Left colon (tissue), 2 donors: ENCODE data around the gene TMEM132C. TPM values are rescaled to one million over a fixed set of nuclear protein-coding genes. Genes with fewer than 3 reads are reported as not detected.
"Not testable (repeated sequence)": the region's sequence is repeated elsewhere in the genome, so short reads cannot be mapped to it uniquely, and the experiment has no call there.

Source experiments
- ATAC-seq: fragments of 200-7000 bp; cut with Tn5 transposase; one replicate; pipeline ENCODE4 v1.9.1; 2020; ENCODE audit warnings: mild to moderate bottlenecking, moderate library complexity
- DNase-seq, 2 donors: peaks; one replicate each; pipeline ENCODE4 v3.0.0-alpha.2; 2020
- intact Hi-C, 2 donors: fragments of 100-400 bp; cut with DNase I in 1 of 2; cut with micrococcal nuclease in 1 of 2; formaldehyde crosslinking; loops; one replicate each; pipeline versions ENCODE4 v1.11.2 to v1.14.0; 2022; cut with DNase I, micrococcal nuclease
- long read RNA-seq: library from polyadenylated mRNA; unstranded; transcript quantifications from one replicate; pipeline ENCODE4 v2.0.0, GENCODE V29; 2021
- total RNA-seq, 2 donors: library from RNA; stranded (reverse); fragmentation: NEBNext Ultra II Directional; extraction: Animal tissue kit (Norgen Biotek cat#: 25700); gene quantifications; one replicate each; pipeline ENCODE4 v1.2.1, GENCODE V29; 2021
- donor health status: DM: no; HTN: no; CAD: no.
- donor health status: DM: yes; HTN: yes; CAD: no.

Gene TMEM132C
- under 1 TPM; 0.40 to 0.78 TPM for total RNA-seq
- long read RNA-seq, result 0 reads

DNA sequence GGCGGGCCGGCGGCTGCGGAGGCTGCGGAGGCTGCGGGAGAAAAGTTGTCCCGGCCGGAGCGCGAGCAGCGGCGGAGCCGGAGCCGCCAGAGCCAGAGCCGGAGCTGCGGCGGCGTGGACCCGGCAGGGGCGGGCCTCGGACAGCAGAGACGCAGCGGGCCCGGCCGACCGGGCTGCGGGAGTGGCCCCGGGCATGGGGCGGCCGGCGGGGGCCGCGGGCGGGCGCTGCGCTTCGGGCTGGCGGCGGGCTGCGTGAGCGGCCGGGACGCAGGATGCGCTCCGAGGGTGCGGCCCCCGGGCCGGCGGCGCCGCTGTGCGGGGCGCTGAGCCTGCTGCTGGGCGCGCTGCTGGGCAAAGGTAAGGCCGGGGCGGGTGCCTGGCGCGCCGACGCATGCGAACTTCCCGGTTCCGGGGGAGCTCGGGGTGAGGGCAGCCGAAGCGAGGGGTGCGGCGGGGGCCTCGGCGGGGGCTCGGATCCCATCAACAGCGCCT, at the start of gene TMEM132C:
TSS of gene TMEM132C (plus strand) at position 40 of the 492 bp plus-strand sequence. CDS start at position 273, 233 bp downstream.
- ATAC-seq, result no peak
- DNase-seq, result no peak
- intact Hi-C loops, result no loop called here

DNA sequence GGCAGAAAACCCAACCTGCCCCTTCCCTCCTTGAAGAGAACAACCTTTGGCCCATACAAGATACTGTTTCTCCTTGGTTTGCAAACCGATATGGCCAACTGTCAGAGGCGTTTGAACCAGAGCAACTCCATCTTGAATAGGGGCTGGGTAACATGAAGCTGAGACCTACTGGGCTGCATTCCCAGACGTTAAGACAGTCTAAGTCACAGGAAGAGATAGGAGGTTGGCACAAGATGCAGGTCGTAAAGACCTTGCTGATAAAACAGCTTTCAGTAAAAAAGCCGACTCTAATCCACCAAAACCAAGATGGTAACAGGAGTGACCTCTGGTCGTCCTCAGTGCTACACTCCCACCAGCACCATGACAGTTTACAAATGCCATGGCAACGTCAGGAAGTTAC, 42.7 kb upstream of the TMEM132C start:
- intact Hi-C loops, result no loop called here
- DNase-seq (no peak), ATAC-seq (no peak)

DNA sequence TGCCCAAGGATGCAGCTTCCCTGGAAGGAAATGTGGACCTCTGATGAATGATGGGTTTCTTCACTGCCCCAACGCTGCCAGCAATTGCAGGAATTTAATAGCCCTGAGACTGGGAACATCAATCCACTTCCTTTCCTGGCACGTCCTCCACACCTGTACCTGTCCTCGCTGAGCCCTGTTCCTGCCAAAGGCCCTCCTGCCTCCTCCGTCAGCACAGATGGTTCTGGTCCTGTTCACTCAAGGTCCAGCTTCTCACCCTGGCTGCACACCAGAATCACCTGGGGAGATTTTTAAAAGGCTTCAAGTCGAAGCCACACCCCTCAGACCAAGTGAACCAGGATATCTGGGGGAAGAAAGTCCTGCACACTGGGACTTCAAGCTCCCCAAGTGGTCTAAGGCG, 38.4 kb upstream of the TMEM132C start:
- intact Hi-C loops, result no loop called here
- no peak for DNase-seq
- ATAC-seq, result no peak

GRCh38 chr12:128235635-128236417, 31.1 kb upstream of the TMEM132C start:
- intact Hi-C loops, result no loop called here
- ATAC-seq, result no peak
- DNase-seq, result no peak

- no peak for DNase-seq
- no peak for ATAC-seq
- intact Hi-C loops, result no loop called here
Observed at GRCh38 chr12:128236525-128236924, 30.4 kb upstream of the TMEM132C start.

- intact Hi-C loops, result no loop called here
- ATAC-seq (no peak), DNase-seq (no peak)
Observed at GRCh38 chr12:128240745-128241144, 26.2 kb upstream of the TMEM132C start.

- no peak for DNase-seq
- intact Hi-C loops, result no loop called here
- ATAC-seq, result no peak
Observed at GRCh38 chr12:128245121-128245520, 21.8 kb upstream of the TMEM132C start.

DNA sequence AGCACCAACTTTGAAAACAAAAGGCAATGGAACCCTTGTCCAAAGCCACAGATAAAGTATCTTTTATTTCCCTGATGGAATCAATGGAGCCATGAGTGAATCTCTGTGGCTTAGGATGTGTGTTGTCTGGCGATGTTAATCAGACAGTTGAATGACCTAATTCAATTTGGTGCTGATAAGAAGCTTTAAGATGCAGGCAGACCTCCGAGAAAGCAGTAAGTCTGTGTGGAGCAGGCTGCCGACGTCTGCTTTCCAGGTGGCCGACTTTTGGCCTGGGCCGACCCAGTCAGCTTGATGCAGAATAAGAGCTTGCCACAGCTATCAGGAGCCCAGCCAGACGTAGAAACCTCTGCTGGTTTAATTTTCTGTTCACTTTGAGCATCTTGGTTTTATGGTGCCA, 21.1 kb upstream of the TMEM132C start:
- intact Hi-C loops, result no loop called here
- ATAC-seq (no peak), DNase-seq (no peak)

GRCh38 chr12:128250096-128250495, 16.9 kb upstream of the TMEM132C start:
- intact Hi-C loops, result no loop called here
- ATAC-seq (no peak), DNase-seq (no peak)

GRCh38 chr12:128253829-128254228, 13.1 kb upstream of the TMEM132C start:
- ATAC-seq, intact Hi-C loops, DNase-seq: not testable (repeated sequence)

DNA sequence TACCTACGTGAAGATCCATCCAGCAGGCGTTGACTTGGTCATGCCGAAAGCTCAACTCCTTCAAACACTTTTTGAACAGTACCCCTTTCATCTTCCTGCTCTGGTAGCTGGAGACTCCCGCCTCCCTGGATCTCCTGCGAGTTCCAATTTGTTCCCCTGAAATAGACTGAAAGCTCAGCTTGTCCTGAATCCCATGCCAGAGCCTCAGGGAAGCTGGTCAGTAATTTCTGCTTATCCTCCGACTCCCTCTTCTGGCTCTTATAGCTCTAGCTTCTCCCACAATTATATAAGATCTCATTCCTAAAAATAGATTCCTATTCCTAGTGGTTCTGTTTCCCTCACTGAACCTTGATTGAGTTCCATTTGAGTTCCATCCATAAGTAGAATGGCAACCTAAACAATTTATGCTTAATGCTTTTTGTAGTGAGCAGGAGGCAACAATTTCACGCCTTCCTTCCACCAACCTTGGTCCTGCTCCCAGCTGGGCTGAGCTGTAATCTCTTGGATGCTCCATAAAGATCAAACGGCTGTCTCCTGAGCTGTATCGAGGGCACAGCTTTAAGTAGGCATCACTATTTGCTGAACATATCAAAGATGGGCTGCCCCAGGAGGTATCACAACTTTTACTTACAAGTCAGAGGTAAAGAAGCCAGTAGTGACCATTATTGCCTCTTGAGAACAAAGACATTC, 8.0 kb upstream of the TMEM132C start:
- no peak for DNase-seq
- intact Hi-C loops, result no loop called here
- no peak for ATAC-seq

DNA sequence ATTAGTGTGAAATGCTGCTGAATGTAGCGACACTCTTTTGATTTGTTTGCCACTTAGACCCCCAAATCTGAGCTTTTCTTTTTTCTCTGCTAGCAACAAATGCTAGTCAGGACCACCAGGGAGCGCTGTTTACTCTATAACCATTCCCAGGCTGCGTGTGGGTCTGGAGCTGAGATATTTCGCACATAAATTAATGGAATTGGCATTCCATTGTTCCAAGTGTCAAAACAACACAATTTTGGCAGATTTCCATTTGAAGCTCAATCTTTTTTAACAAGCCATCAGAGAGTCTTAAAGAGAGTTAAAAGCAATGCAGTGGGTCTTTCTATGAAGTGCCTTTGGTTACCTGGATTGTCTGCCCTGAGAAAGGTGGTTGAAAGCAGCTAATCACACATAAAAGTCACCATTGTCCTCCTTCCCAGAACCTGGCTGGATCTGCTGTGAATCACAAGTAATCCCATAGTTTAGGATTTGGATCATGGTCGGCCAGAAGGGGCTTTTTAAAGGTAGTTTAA, 7.4 kb upstream of the TMEM132C start:
- no peak for ATAC-seq
- intact Hi-C loops, result no loop called here
- DNase-seq, result peak in 1 of 2 donors; percentile 23

- DNase-seq (no peak), ATAC-seq (no peak)
- intact Hi-C loops, result no loop called here
Observed at GRCh38 chr12:128261757-128262156, 5.2 kb upstream of the TMEM132C start.

- intact Hi-C loops, result no loop called here
- DNase-seq, result no peak
- no peak for ATAC-seq
Observed at GRCh38 chr12:128265566-128265965, 1.4 kb upstream of the TMEM132C start.

DNA sequence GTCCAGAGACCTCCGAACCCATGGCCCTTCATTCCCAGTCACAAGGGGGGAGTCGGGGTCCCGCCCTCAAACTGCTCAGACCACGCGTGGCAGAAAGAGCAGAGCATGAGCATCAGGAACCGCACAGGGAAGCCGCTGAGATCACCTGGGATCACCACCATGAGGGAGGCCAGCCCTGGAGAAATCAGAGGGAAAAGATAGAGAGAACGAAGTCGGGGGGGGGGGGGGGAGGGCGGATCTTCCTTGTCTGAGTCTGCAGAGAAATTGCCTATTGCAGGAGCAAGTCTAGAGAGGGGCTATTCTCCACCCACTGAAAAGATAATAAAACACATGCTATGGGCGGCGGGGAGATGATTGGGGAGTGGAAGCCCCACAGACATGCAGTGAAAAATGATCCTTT, 884 bp upstream of the TMEM132C start:
- no peak for DNase-seq

DNA sequence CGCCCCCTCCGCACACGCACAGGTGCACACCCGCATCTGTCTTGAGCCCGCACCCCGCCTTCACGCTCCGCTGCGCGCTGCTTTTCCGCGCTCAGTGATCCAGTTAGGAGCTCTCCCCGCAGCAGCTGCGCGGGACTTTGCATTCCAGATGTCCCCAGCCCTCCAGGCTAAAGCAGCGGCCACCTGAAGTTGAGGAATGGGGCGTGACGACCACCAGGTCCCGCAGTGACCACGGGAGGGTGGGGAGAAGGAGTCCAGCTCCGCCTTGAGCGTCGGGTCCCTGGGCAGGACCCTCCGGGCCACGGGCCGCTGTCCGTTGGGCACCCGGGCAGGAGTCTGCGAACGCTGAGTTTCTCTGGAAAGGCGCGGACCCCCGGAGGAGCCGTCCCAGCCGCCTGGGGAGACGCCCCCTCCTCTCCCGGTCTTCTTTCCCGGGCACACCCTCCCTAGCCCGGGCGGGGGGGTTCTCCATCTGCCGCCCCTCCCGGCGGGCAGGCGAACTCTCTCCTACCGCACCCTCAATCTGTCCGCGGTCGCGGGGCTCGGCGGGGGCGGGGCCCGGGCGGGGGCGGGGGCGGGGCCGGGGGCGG, 334 bp upstream of the TMEM132C start:
- intact Hi-C loops, result no loop called here
- ATAC-seq (no peak), DNase-seq (no peak)

More for the DNA sequence above, 884 bp upstream of the TMEM132C start:
- ATAC-seq, result no peak
- intact Hi-C loops, result no loop called here

- no peak for ATAC-seq
- no peak for DNase-seq
- intact Hi-C loops, result no loop called here
Observed at GRCh38 chr12:128267651-128268378, 845 bp downstream of the TMEM132C start.

DNA sequence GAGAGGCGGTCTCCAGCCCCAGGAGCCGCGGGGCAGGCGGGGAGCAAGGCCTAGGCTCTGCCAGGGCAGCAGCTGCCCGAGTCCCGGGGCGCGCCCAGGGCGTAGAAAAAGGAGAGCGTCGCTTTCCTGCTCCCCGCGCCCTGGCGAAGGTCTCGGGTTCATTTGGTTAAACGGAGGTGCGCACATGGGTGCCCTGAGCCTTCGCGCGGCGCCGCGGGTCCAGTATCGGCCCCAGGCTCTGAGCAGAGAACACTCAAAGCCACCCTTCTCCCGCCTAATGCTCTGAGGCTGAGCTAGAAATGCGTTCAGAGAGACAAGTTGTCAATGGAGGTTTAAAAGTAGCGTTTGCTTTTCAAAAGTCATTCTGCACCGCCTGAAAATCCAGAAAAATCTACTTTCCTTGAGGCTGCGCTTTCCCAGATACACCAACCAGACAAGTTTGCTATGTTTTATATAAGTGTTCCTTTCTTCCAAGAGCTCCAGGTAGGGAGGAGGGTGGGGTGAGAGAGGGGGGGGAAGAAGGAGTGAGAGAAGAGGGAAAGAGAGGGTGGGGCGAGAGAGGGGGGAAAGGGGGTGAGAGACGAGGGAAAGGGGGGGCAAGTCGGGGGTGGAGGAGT, 1.5 kb downstream of the TMEM132C start:
- intact Hi-C loops, result no loop called here
- DNase-seq (no peak), ATAC-seq (no peak)

DNA sequence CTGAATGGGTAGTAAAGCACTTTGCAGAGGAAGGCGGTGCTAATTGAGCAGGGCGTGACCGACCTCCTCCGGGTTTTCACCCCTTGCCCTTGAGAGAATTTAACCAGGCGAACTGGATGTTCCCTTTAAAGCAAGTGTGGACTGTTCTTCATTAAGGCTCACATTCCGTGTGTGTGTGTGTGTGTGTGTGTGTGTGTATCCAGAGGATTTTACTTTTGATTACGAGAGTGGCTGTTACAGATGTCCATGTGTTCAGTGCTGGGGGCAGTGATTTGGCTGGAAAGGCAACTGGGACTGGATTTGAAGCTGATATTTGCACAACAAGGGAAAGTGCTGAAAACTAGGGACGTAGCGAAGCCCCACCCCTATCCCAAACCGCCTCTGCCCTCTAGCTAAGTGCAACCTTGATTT, 2.2 kb downstream of the TMEM132C start:
- intact Hi-C loops, result no loop called here
- no peak for DNase-seq
- ATAC-seq, result no peak
